Thymus (tissue), 11 donors: ENCODE results near the gene GNAT3. TPM values are rescaled to one million over a fixed set of nuclear protein-coding genes. Genes with fewer than 3 reads are reported as not detected.

ENCODE experiments used
- DNase-seq, 9 donors: peaks; one replicate each; pipeline ENCODE4 v3.0.0-alpha.2; 2013; ENCODE audit warnings: low spot score in 9 of 9, low read depth in 6 of 9, missing footprints in 1 of 9
- H3K27ac ChIP-seq, 2 donors: one replicate each; pipeline ENCODE4 v1.5.1; 2013; ENCODE audit warnings: control low read depth in 1 of 2, low read depth in 1 of 2, low read length in 1 of 2, mild to moderate bottlenecking in 1 of 2, moderate library complexity in 1 of 2
- H3K27me3 ChIP-seq, 2 donors: one replicate each; pipeline ENCODE4 v1.5.1; 2013; ENCODE audit warnings: low read length in 1 of 2; ENCODE audit not compliant: control insufficient read depth in 2 of 2, insufficient read depth in 1 of 2
- H3K36me3 ChIP-seq, 2 donors: one replicate each; pipeline ENCODE4 v1.5.1; 2013; ENCODE audit warnings: low read length in 1 of 2, mild to moderate bottlenecking in 1 of 2, moderate library complexity in 1 of 2; ENCODE audit not compliant: control insufficient read depth in 2 of 2, insufficient read depth in 2 of 2
- H3K4me1 ChIP-seq, 2 donors: one replicate each; pipeline ENCODE4 v1.5.1; 2013; ENCODE audit warnings: low read length in 2 of 2; ENCODE audit not compliant: control insufficient read depth in 2 of 2, insufficient read depth in 2 of 2
- H3K4me3 ChIP-seq, 2 donors: one replicate each; pipeline ENCODE4 v1.5.1; 2013; ENCODE audit warnings: low read length in 2 of 2, control low read depth in 1 of 2, mild to moderate bottlenecking in 1 of 2
- H3K9me3 ChIP-seq, 2 donors: one replicate each; pipeline ENCODE4 v1.5.1; 2013; ENCODE audit warnings: low read length in 1 of 2, mild to moderate bottlenecking in 1 of 2; ENCODE audit not compliant: control insufficient read depth in 2 of 2, insufficient read depth in 1 of 2
- WGBS: extraction: QIAGEN DNeasy Blood & Tissue Kit; methylation state at CpG from one replicate; pipeline ENCODE4 v1.1.7; 2013; 5-methylcytosine and 5-hydroxymethylcytosine counted together
- polyA plus RNA-seq: library from polyadenylated mRNA; stranded (reverse); fragments of 200-250 nt; gene quantifications from one replicate; pipeline ENCODE4 v1.2.3, GENCODE V29; 2013
- total RNA-seq: library from RNA; stranded (reverse); fragments of 120-200 nt; gene quantifications from one replicate; pipeline ENCODE4 v1.2.4, GENCODE V29; 2013
- donor health status: healthy.

GNAT3 gene
- total and polyA plus RNA-seq, 2 donors = 0.05 to 0.19 TPM

GRCh38 chr7:80417211-80417793 lies 94.6 kb downstream of the GNAT3 start:
- H3K36me3 ChIP-seq = no peaks in the 10 kb centered on the region
- no peaks in the 10 kb centered on the region for H3K4me1 ChIP-seq
- no peaks in the 10 kb centered on the region for H3K9me3 ChIP-seq
- no peak overlapping the region for H3K4me3 ChIP-seq
- 98% methylated on average over 6 of the region's 6 CpGs for WGBS
- H3K27me3 ChIP-seq = no peaks in the 10 kb centered on the region
- no peak for DNase-seq
- no peak overlapping the region for H3K27ac ChIP-seq

GRCh38 chr7:80415522-80415921 lies 96.3 kb downstream of the GNAT3 start:
- H3K36me3 ChIP-seq = no peaks in the 10 kb centered on the region
- no peaks in the 10 kb centered on the region for H3K9me3 ChIP-seq
- H3K27me3 ChIP-seq = no peaks in the 10 kb centered on the region
- no peak overlapping the region for H3K4me3 ChIP-seq
- H3K4me1 ChIP-seq = no peaks in the 10 kb centered on the region
- DNase-seq = no peak
- WGBS = 89% methylated on average over 1 of the region's 1 CpG
- no peak overlapping the region for H3K27ac ChIP-seq

GRCh38 chr7:80415114-80415513 lies 96.8 kb downstream of the GNAT3 start:
- Histone ChIP-seq H3K9me3 (no peaks in the 10 kb centered on the region), H3K27me3 (no peaks in the 10 kb centered on the region), H3K4me1 (no peaks in the 10 kb centered on the region), H3K27ac (no peak overlapping the region), H3K4me3 (no peak overlapping the region), H3K36me3 (no peaks in the 10 kb centered on the region)
- DNase-seq = no peak
- 94% methylated on average over 3 of the region's 3 CpGs for WGBS

GRCh38 chr7:80414331-80414730 lies 97.5 kb downstream of the GNAT3 start:
- Histone ChIP-seq H3K27ac (no peak overlapping the region), H3K4me3 (no peak overlapping the region), H3K4me1 (no peaks in the 10 kb centered on the region), H3K27me3 (no peaks in the 10 kb centered on the region), H3K36me3 (no peaks in the 10 kb centered on the region), H3K9me3 (no peaks in the 10 kb centered on the region)
- WGBS = 95% methylated on average over 2 of the region's 2 CpGs
- no peak for DNase-seq

- H3K36me3 ChIP-seq = no peaks in the 10 kb centered on the region
- no peak overlapping the region for H3K4me3 ChIP-seq
- no peaks in the 10 kb centered on the region for H3K9me3 ChIP-seq
- H3K27me3 ChIP-seq = no peaks in the 10 kb centered on the region
- no peak for DNase-seq
- no peak overlapping the region for H3K27ac ChIP-seq
- H3K4me1 ChIP-seq = no peaks in the 10 kb centered on the region
- 90% methylated on average over 3 of the region's 3 CpGs for WGBS
Measured at GRCh38 chr7:80413383-80413945, 98.4 kb downstream of the GNAT3 start.

GRCh38 chr7:80412842-80413241 lies 99.0 kb downstream of the GNAT3 start:
- H3K36me3 ChIP-seq = no peaks in the 10 kb centered on the region
- H3K4me3 ChIP-seq = no peak overlapping the region
- no peaks in the 10 kb centered on the region for H3K9me3 ChIP-seq
- WGBS = 96% methylated on average over 1 of the region's 1 CpG
- DNase-seq = no peak
- H3K27ac ChIP-seq = no peak overlapping the region
- H3K4me1 ChIP-seq = no peaks in the 10 kb centered on the region
- no peaks in the 10 kb centered on the region for H3K27me3 ChIP-seq

- no peak for DNase-seq
- H3K9me3 ChIP-seq = no peaks in the 10 kb centered on the region
- H3K4me3 ChIP-seq = no peak overlapping the region
- no peaks in the 10 kb centered on the region for H3K36me3 ChIP-seq
- H3K27ac ChIP-seq = no peak overlapping the region
- H3K4me1 ChIP-seq = no peaks in the 10 kb centered on the region
- 98% methylated on average over 2 of the region's 2 CpGs for WGBS
- no peaks in the 10 kb centered on the region for H3K27me3 ChIP-seq
Measured at GRCh38 chr7:80411621-80412020, 100.2 kb downstream of the GNAT3 start.

- Histone ChIP-seq H3K27ac (no peak overlapping the region), H3K27me3 (no peaks in the 10 kb centered on the region), H3K4me3 (no peak overlapping the region), H3K36me3 (no peaks in the 10 kb centered on the region), H3K9me3 (no peaks in the 10 kb centered on the region), H3K4me1 (no peaks in the 10 kb centered on the region)
- no peak for DNase-seq
Measured at GRCh38 chr7:80410081-80410480, 101.8 kb downstream of the GNAT3 start.
